GM10248 (cell line): ENCODE data around the gene CDK15.
"Not testable (repeated sequence)": the region's sequence is repeated elsewhere in the genome, so short reads cannot be mapped to it uniquely, and the experiment has no call there.

Experiments
- CTCF ChIA-PET: fragments of 300-600 bp; sonication (Branson Sonifier 250); formaldehyde crosslinking; extraction: SDS; loops from one replicate; lab custom pipeline; 2021; ENCODE audit warnings: antibody characterized with exemption; lab: Yijun Ruan, JAX
- POLR2A ChIA-PET: fragments of 350-650 bp; sonication (Branson Sonifier 250); formaldehyde crosslinking; extraction: SDS; loops from one replicate; lab custom pipeline; 2020; ENCODE audit warnings: antibody characterized with exemption; lab: Yijun Ruan, JAX
- DNase-seq: peaks from one replicate; pipeline ENCODE4 v3.0.0; 2012; ENCODE audit errors: extremely low spot score
- TF ChIP-seq, protein P1 (sequence below): IDR thresholded peaks from 2 replicates; pipeline ENCODE4 v1.5.1; 2012; ENCODE audit warnings: mild to moderate bottlenecking, low read depth; ENCODE audit errors: extremely low read depth, missing control alignments, control extremely low read depth

Gene CDK15

DNA sequence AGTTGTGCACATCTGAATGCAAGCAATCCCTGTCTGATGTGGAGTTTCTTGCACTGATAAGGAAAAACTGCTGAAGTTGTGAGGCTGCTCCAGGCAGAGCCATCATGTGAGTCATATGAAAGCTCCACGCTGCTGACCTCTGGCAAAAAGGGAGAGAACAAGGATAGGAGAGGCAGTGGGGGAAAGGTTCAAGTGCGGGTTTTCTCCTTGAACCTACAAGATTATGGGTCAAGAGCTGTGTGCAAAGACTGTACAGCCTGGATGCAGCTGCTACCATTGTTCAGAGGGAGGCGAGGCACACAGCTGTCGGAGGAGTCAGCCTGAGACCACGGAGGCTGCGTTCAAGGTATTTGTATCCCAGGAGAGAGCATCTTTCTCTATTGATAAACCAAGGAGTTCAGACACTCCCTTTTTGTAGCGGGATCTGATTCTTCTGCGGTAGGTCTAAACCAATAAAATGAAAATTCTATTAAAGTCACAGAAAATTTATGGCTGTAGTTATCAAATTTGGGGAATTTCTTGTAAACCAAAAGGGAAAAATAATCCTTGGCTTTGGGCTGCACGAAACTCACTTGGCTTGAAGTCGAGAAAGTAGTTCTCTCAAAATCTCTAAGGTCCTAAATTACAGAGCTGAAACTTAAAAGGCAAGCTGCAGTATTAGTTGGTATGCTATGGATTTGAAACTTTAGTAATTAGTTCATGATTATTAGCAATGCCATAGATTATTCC, at the start of gene CDK15:
TSS of gene CDK15 (plus strand) at position 96 of the 729 bp plus-strand sequence. CDS start at position 224, 128 bp downstream.
- TF ChIP-seq, protein P1, sequence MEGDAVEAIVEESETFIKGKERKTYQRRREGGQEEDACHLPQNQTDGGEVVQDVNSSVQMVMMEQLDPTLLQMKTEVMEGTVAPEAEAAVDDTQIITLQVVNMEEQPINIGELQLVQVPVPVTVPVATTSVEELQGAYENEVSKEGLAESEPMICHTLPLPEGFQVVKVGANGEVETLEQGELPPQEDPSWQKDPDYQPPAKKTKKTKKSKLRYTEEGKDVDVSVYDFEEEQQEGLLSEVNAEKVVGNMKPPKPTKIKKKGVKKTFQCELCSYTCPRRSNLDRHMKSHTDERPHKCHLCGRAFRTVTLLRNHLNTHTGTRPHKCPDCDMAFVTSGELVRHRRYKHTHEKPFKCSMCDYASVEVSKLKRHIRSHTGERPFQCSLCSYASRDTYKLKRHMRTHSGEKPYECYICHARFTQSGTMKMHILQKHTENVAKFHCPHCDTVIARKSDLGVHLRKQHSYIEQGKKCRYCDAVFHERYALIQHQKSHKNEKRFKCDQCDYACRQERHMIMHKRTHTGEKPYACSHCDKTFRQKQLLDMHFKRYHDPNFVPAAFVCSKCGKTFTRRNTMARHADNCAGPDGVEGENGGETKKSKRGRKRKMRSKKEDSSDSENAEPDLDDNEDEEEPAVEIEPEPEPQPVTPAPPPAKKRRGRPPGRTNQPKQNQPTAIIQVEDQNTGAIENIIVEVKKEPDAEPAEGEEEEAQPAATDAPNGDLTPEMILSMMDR, result no peak
- CTCF ChIA-PET, result interaction anchor here (0.7 to 1.6 kb wide), 3 partner anchors 21 to 43 kb away, joined by 3 to 4 read pairs (median 3); partner anchors contain the start of gene ALS2
- DNase-seq, result no peak
- POLR2A ChIA-PET, result interaction anchor here (0.6 kb wide), 1 partner anchor 961 kb away, joined by 3 read pairs; no protein-coding TSS in a partner anchor

DNA sequence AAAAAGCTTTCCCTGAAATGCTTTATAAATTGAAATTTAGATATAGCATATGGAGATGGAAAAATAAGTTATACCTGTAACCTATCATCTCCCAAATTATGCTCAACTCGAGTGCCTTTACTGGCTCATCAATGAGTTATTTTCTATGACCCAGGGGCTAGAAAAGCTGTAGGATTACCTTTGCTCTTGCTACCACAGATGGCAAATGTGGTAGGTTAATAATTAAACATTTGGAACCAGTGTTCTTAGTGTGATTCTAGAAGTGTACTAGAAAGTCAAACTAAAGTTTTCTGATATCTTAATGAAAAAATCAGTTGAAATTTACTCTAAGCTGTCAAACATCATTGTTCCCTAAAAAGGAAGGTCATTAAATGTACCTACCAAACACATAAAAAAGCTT, 48.1 kb upstream of the CDK15 start:
- POLR2A ChIA-PET, result no interaction called here
- TF ChIP-seq, protein P1, result no peak
- DNase-seq, result no peak
- CTCF ChIA-PET, result interaction anchor here (1.0 to 3.7 kb wide), 4 partner anchors 10 to 486 kb away, joined by 3 to 12 read pairs (median 4); no protein-coding TSS in a partner anchor

DNA sequence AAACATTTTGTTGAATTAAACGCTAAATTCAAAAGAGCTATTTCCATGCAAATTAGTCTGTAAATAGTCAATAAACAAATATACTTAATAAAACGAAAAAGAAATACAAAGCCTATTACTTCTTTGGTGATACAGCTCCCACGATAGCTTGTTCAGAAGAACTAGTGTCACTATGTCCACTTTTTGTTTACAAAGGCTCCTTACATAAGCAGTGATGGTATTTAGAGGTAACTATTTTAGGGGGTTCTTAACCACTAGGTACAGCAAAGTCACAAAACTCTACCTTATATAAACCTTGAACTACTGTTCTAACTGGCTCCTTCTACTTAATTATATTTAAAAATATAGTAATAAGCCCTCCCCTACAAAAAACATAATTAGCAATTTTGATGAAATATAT, 47.5 kb upstream of the CDK15 start:
- DNase-seq, result no peak
- ChIA-PET POLR2A (no interaction called here), CTCF (interaction anchor here (1.1 to 3.7 kb wide), 4 partner anchors 10 to 485 kb away, joined by 3 to 12 read pairs (median 4); no protein-coding TSS in a partner anchor)
- TF ChIP-seq, protein P1, result no peak

DNA sequence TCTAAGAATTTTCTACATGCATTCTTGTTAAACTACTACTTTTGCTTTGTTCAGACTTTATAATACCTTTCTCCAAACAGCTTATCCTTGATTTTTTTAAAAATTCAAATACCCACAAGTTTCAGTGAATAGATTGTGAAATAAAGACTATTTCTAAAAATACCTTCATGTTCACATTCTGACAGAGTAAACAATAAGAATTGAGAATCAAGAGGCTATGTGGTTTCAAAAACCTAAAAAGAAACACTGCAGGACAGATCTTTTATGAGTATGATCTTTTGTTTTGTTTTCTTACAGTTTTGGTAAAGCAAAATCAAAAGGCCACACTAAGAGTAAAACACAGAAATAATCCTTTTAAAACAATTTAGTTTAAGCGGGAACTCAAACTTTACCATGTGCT, 46.8 kb upstream of the CDK15 start:
- DNase-seq, result no peak
- ChIA-PET POLR2A (no interaction called here), CTCF (interaction anchor here (1.1 to 3.7 kb wide), 2 partner anchors 9 to 17 kb away, joined by 3 to 12 read pairs; no protein-coding TSS in a partner anchor)
- TF ChIP-seq, protein P1, result no peak

DNA sequence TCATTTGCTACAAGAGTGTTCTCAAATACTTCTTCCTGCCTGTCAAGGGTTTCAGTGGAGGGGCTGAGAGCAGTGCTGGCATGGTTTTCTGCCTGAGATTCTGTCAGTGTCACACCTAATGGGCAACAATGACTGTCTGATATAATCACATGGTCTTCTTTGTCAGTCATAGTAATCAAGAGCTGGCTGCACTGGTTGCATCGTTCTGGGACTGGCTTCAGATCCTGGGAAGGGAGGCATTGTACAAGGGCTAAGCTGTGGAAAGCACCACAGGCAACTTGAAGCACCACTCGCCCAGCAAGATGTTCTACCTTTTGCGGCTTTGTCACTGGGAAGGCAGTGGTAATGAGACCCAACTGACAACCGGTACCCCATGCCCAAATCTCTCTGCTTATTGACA, 45.2 kb upstream of the CDK15 start:
- ChIA-PET CTCF (interaction anchor here (1.0 kb wide), 1 partner anchor 20 kb away, joined by 4 read pairs; no protein-coding TSS in a partner anchor), POLR2A (no interaction called here)

DNA sequence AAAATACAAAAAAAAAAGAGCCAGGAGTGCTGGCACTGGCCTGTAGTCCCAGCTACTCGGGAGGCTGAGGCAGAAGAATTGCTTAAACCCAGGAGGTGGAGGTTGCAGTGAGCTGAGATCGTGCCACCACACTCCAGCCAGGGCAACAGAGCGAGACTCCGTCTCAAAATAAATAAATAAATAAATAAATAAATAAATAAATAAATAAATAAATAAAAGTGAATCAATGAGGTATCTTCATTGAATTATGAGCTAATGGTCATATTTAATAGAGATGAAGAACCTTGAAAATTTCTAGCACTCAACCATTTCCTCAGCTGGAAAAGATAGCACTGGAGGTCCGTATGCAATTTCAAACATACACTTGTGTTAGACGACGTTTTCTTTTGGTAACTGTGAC, 41.9 kb upstream of the CDK15 start:
- DNase-seq, POLR2A ChIA-PET: not testable (repeated sequence)
- CTCF ChIA-PET, result interaction anchor here (1.2 to 2.3 kb wide), 2 partner anchors 17 to 43 kb away, joined by 4 to 6 read pairs; partner anchors contain the start of gene ALS2

More for the DNA sequence above, 45.2 kb upstream of the CDK15 start:
- DNase-seq, result no peak
- TF ChIP-seq, protein P1, result no peak

DNA sequence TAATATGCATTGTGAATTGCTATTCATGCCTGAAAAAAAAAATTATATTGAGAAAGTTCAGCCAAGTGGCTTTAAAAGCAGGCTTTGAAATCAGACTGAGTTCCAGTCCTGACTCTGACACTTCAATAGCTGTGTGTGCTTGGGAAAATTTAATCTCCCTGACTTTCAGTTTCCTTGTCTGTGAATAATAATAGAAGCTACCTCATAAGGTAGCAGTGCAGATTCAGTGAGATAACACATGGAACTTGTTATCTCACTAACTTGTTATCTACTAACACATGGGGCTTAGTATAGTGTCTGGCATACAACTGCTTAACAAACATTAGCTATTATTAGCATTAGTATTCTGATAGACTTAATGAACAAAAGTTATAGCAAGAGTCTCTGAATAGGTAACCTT, 40.5 kb upstream of the CDK15 start:
- CTCF ChIA-PET, result interaction anchor here (1.0 to 2.3 kb wide), 2 partner anchors 13 to 15 kb away, joined by 3 to 6 read pairs; partner anchors contain the start of gene ALS2
- TF ChIP-seq, protein P1, result no peak
- POLR2A ChIA-PET, result no interaction called here
- no peak for DNase-seq
